Endothelial cell (in vitro differentiated cells): ENCODE data around the gene DAAM1. TPM values are rescaled to one million over a fixed set of nuclear protein-coding genes. Genes with fewer than 3 reads are reported as not detected.
A peak's percentile ranks its signal among the peaks of the same experiment; 100 is the strongest.

Source experiments
- DNase-seq: peaks from one replicate; pipeline ENCODE4 v3.0.0; 2021; ENCODE audit warnings: low spot score
- H3K27ac Mint-ChIP-seq: one replicate; pipeline ENCODE4 v1.8.0; 2021; ENCODE audit warnings: mixed read lengths, inconsistent platforms; ENCODE audit not compliant: unreplicated experiment
- H3K27me3 Mint-ChIP-seq: one replicate; pipeline ENCODE4 v1.8.0; 2021; ENCODE audit warnings: mild to moderate bottlenecking, moderate library complexity, mixed read lengths, inconsistent platforms; ENCODE audit not compliant: unreplicated experiment
- H3K36me3 Mint-ChIP-seq: one replicate; pipeline ENCODE4 v1.8.0; 2021; ENCODE audit warnings: mild to moderate bottlenecking, low read depth, mixed read lengths, inconsistent platforms; ENCODE audit not compliant: unreplicated experiment
- H3K4me1 Mint-ChIP-seq: one replicate; pipeline ENCODE4 v1.8.0; 2021; ENCODE audit warnings: mild to moderate bottlenecking, mixed read lengths, inconsistent platforms; ENCODE audit not compliant: unreplicated experiment
- H3K4me3 Mint-ChIP-seq: one replicate; pipeline ENCODE4 v1.8.0; 2021; ENCODE audit warnings: mild to moderate bottlenecking, mixed read lengths, inconsistent platforms; ENCODE audit not compliant: unreplicated experiment
- H3K9me3 Mint-ChIP-seq: one replicate; pipeline ENCODE4 v1.8.0; 2021; ENCODE audit warnings: mixed read lengths, inconsistent platforms; ENCODE audit not compliant: unreplicated experiment
- CTCF ChIP-seq: fragments of 200-600 bp; sonication (generic); IDR thresholded peaks from one replicate; pipeline ENCODE4 v1.5.0; 2021; ENCODE audit warnings: antibody characterized with exemption; ENCODE audit not compliant: unreplicated experiment
- total RNA-seq: library from RNA; stranded (reverse); fragmentation: NEBNext Ultra II Directional; extraction: Animal tissue kit (Norgen Biotek cat#: 25700); gene quantifications from one replicate; pipeline ENCODE4 v1.2.1, GENCODE V29; 2021; ENCODE audit not compliant: unreplicated experiment

Gene DAAM1
- total RNA-seq, 1 donor from 2014 or later: 103 TPM

DNA sequence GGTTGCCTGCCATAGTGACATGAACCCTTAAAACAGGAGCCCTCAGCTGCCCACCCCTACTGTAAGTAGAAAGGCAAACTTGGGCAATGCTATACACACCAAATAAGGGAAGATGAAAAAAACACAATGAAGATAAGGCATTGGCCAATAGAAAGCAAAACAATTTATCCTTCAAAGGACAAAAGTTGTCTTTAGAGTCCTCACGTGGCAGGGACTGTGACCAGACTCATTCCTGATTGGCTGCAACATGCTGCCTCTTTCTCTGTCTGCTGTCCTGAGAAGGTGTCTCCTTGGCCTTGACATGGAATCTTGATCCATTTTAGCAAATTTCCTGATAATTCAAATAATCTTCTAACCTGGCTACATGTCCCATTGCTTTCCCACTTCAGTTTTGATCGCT is 144.8 kb downstream of the DAAM1 start:
- peak overlapping the region; percentile 52 for H3K27ac Mint-ChIP-seq
- H3K9me3 Mint-ChIP-seq: no peaks in the 10 kb centered on the region
- H3K4me3 Mint-ChIP-seq: no peak overlapping the region
- DNase-seq: no peak
- H3K36me3 Mint-ChIP-seq: peaks cover 28% of the 10 kb centered on the region
- peaks cover 49% of the 10 kb centered on the region for H3K4me1 Mint-ChIP-seq
- H3K27me3 Mint-ChIP-seq: no peaks in the 10 kb centered on the region
- no peak for TF ChIP-seq CTCF

- H3K9me3 Mint-ChIP-seq: no peaks in the 10 kb centered on the region
- H3K27ac Mint-ChIP-seq: peak overlapping the region; percentile 52
- H3K4me3 Mint-ChIP-seq: no peak overlapping the region
- no peaks in the 10 kb centered on the region for H3K27me3 Mint-ChIP-seq
- peaks cover 49% of the 10 kb centered on the region for H3K4me1 Mint-ChIP-seq
- no peak for DNase-seq
- H3K36me3 Mint-ChIP-seq: peaks cover 23% of the 10 kb centered on the region
- TF ChIP-seq CTCF: no peak
Observed at GRCh38 chr14:59333668-59334067, 145.2 kb downstream of the DAAM1 start.

- Mint-ChIP-seq H3K4me3 (no peak overlapping the region), H3K36me3 (peaks cover 23% of the 10 kb centered on the region), H3K27ac (peak overlapping the region; percentile 8), H3K27me3 (no peaks in the 10 kb centered on the region), H3K4me1 (peaks cover 51% of the 10 kb centered on the region), H3K9me3 (no peaks in the 10 kb centered on the region)
- TF ChIP-seq CTCF: no peak
- DNase-seq: no peak
Observed at GRCh38 chr14:59334253-59334652, 145.8 kb downstream of the DAAM1 start.

- Mint-ChIP-seq H3K4me1 (peaks cover 54% of the 10 kb centered on the region), H3K4me3 (no peak overlapping the region), H3K27ac (peak overlapping the region; percentile 77), H3K9me3 (no peaks in the 10 kb centered on the region), H3K27me3 (peaks cover 1% of the 10 kb centered on the region), H3K36me3 (peaks cover 27% of the 10 kb centered on the region)
- no peak for DNase-seq
- TF ChIP-seq CTCF: no peak
Observed at GRCh38 chr14:59336098-59336497, 147.6 kb downstream of the DAAM1 start.

DNA sequence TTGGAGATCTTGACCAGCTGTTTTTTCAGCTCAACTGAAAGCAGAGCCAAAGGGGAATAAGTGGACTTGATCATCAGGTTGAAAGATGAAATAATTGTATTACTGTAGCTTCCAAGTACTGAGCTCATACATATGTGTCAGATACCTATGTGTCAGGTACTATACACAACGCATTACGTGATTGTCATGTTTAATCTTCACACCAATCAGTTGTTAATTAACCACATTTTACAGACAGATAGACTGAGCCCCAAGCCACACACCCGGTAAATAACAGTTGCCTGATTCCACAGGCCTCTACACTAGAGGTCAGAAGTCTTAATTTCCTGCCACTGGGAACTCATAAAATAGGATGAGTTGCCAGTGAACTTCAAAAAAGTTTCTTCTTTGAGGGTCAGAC is 148.2 kb downstream of the DAAM1 start:
- TF ChIP-seq CTCF: no peak
- Mint-ChIP-seq H3K36me3 (peaks cover 27% of the 10 kb centered on the region), H3K27me3 (peaks cover 1% of the 10 kb centered on the region), H3K27ac (peak overlapping the region; percentile 77), H3K9me3 (no peaks in the 10 kb centered on the region), H3K4me1 (peaks cover 54% of the 10 kb centered on the region), H3K4me3 (no peak overlapping the region)
- DNase-seq: no peak
